ENCODE data around the gene CMTM7. TPM values are rescaled to one million over a fixed set of nuclear protein-coding genes. Genes with fewer than 3 reads are reported as not detected.

Gene CMTM7
- total and polyA plus RNA-seq, 2 of the 13 experiments (the other 11 are each of a cell fraction or from before 2014, with no cell fraction given): 20.9 to 21.4 TPM

- no peaks in the 10 kb centered on the region for H3K9me3 ChIP-seq (ENCODE audit: low read length)
- no peaks in the 10 kb centered on the region for H3K4me1 ChIP-seq (ENCODE audit: insufficient read depth, low read length)
- FAIRE-seq: no peak
- H2AFZ ChIP-seq (ENCODE audit: low read length): no peak overlapping the region
- CTCF ChIA-PET (ENCODE audit: low intra/inter-chr PET ratio, low total read pairs): no interaction called here
- H3K9ac ChIP-seq (ENCODE audit: insufficient read depth, low read depth, low read length): no peak overlapping the region
- H3K27me3 ChIP-seq (ENCODE audit: control insufficient read depth in 1 of 2, insufficient read depth in 2 of 2, low read length in 2 of 2): no peaks in the 10 kb centered on the region
- POLR2A ChIA-PET: interaction anchor here (0.7 kb wide), 1 partner anchor 43 kb away, joined by 3 read pairs; no protein-coding TSS in a partner anchor
- H3K4me2 ChIP-seq (ENCODE audit: low read depth, low read length): no peak overlapping the region
- no peak overlapping the region for H3K27ac ChIP-seq (ENCODE audit: extremely low read length, insufficient read depth, low read length)
- DNase-seq (ENCODE audit: low spot score): no peak
- H4K20me1 ChIP-seq (ENCODE audit: insufficient read depth, low read length): no peaks in the 10 kb centered on the region
- BruUV-seq (replicated peaks): no TSS peak
- 94% methylated on average over 3 of the region's 3 CpGs for WGBS (ENCODE audit: low lambda C conversion rate)
- no peak overlapping the region for H3K4me3 ChIP-seq (replicated peaks in 1 of 3; ENCODE audit: insufficient read depth in 1 of 3, low read depth in 2 of 3, low read length in 3 of 3)
- H3K36me3 ChIP-seq (replicated peaks in 1 of 2; ENCODE audit: control insufficient read depth in 1 of 2, insufficient read depth in 2 of 2, low read length in 2 of 2): peaks cover 1 to 8% of the 10 kb centered on the region in 2 experiments; a peak in 1 of 5 replicates
- TF ChIP-seq ZNF737 (CRISPR knock-in tag; IDR thresholded peaks at IDR 0.05; ENCODE audit: borderline replicate concordance): no peak
- ATAC-seq: no peak
- in situ Hi-C loops (cut with HindIII; ENCODE audit: extremely low pct_ligation_motif_present, low pct_unique_long_range_greater_than_20kb): no loop called here
- H3K79me2 ChIP-seq (ENCODE audit: insufficient read depth, low read length): peaks cover 3% of the 10 kb centered on the region
- intact Hi-C loops (cut with micrococcal nuclease; ENCODE audit: unreplicated experiment): no loop called here
Observed at GRCh38 chr3:32442766-32443165, 51.1 kb downstream of the CMTM7 start.

DNA sequence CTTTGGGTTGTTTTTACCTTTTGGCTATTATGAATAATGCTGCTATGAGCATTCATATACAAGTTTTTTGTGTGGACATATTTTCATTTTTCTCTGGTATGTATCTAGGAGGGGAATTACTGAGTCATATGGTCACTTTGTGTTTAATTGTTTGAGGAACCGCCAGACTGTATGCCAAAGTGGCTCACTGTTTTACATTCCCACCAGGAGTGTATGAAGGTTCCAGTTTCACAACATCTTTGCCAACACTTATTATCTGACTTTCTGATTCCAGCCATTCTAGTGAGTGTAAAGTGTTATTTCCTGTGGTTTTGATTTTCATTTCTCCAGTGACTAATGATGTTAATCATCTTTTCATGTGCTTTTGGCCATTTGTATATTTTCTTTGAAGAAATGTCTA is 51.8 kb downstream of the CMTM7 start:
- CTCF ChIA-PET (ENCODE audit: low intra/inter-chr PET ratio, low total read pairs): no interaction called here
- TF ChIP-seq ZMYM2 (CRISPR knock-in tag; IDR thresholded peaks at IDR 0.05) (no peak), MTF1 (CRISPR knock-in tag; IDR thresholded peaks at IDR 0.05) (no peak), STAT5B (CRISPR knock-in tag; IDR thresholded peaks at IDR 0.05) (no peak), HOXA3 (CRISPR knock-in tag; IDR thresholded peaks at IDR 0.05) (no peak), ZNF441 (CRISPR knock-in tag; IDR thresholded peaks at IDR 0.05; ENCODE audit: borderline replicate concordance) (no peak), PHF8 (CRISPR knock-in tag; IDR thresholded peaks at IDR 0.05) (no peak), ZNF512B (CRISPR knock-in tag; IDR thresholded peaks at IDR 0.05; ENCODE audit: borderline replicate concordance) (no peak), ZNF205 (CRISPR knock-in tag; IDR thresholded peaks at IDR 0.05) (no peak), SSRP1 (CRISPR knock-in tag; IDR thresholded peaks at IDR 0.05) (no peak), ZBTB4 (CRISPR knock-in tag; IDR thresholded peaks at IDR 0.05; ENCODE audit: borderline replicate concordance) (no peak), SUZ12 (IDR thresholded peaks at IDR 0.05; ENCODE audit: low read depth, low read length) (no peak)

More for the DNA sequence above, 51.8 kb downstream of the CMTM7 start:
- POLR2A ChIA-PET: no interaction called here
- FAIRE-seq: no peak
- BruUV-seq (replicated peaks): no TSS peak
- in situ Hi-C loops (cut with HindIII; ENCODE audit: extremely low pct_ligation_motif_present, low pct_unique_long_range_greater_than_20kb): no loop called here
- peaks cover 1 to 8% of the 10 kb centered on the region in 2 experiments; a peak in 1 of 5 replicates for H3K36me3 ChIP-seq (replicated peaks in 1 of 2; ENCODE audit: control insufficient read depth in 1 of 2, insufficient read depth in 2 of 2, low read length in 2 of 2)
- no peaks in the 10 kb centered on the region for H3K9me3 ChIP-seq (ENCODE audit: low read length)
- 100% methylated on average over 1 of the region's 1 CpG for WGBS (ENCODE audit: low lambda C conversion rate)
- no peak overlapping the region for H3K4me3 ChIP-seq (replicated peaks in 1 of 3; ENCODE audit: insufficient read depth in 1 of 3, low read depth in 2 of 3, low read length in 3 of 3)
- no peaks in the 10 kb centered on the region for H3K27me3 ChIP-seq (ENCODE audit: control insufficient read depth in 1 of 2, insufficient read depth in 2 of 2, low read length in 2 of 2)
- no peak for ATAC-seq
- no peak for DNase-seq (ENCODE audit: low spot score)
- H3K4me1 ChIP-seq (ENCODE audit: insufficient read depth, low read length): no peaks in the 10 kb centered on the region
- H3K79me2 ChIP-seq (ENCODE audit: insufficient read depth, low read length): peaks cover 3% of the 10 kb centered on the region
- H4K20me1 ChIP-seq (ENCODE audit: insufficient read depth, low read length): no peaks in the 10 kb centered on the region
- no peak overlapping the region for H2AFZ ChIP-seq (ENCODE audit: low read length)
- no peak overlapping the region for H3K27ac ChIP-seq (ENCODE audit: extremely low read length, insufficient read depth, low read length)
- H3K4me2 ChIP-seq (ENCODE audit: low read depth, low read length): no peak overlapping the region
- H3K9ac ChIP-seq (ENCODE audit: insufficient read depth, low read depth, low read length): no peak overlapping the region
- intact Hi-C loops (cut with micrococcal nuclease; ENCODE audit: unreplicated experiment): no loop called here
